DMS53 treated with DMSO at 0.1 percent for 48 hours (cell line): Measurements from ENCODE around the gene FLT1.

Experiments
- DNase-seq: peaks from one replicate; lab custom pipeline; 2025; ENCODE audit not compliant: unreplicated experiment; lab: John Stamatoyannopoulos, UW

FLT1 gene

DNA sequence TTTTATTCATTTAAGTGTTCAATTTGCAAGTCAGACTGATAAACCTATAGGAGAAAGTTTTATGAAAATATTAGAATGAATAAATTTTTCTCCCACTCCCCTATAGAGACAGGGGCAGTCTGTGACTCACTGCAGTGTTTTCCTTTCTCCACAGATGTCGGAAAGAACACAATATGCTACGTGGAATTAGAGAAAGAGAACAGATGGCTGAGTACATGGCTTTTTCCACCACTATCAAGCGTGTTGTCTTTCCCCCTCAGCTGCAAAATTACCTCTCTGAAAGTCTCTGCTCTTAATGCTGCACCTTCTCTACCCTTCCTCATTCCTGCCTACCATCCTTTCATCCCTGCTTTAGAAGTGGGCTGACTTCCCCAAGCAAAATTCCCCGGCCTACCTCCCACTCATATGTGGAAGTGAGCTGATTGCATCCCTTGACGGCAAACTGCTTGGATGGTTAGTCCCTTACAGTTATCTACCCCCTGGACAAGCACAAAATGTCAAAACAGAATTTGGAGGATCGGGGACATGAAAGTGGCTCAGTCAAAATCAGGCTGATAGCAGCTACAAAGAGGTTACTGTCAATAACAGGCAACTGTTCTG is 30.0 kb downstream of the FLT1 start:
- DNase-seq = no peak

DNA sequence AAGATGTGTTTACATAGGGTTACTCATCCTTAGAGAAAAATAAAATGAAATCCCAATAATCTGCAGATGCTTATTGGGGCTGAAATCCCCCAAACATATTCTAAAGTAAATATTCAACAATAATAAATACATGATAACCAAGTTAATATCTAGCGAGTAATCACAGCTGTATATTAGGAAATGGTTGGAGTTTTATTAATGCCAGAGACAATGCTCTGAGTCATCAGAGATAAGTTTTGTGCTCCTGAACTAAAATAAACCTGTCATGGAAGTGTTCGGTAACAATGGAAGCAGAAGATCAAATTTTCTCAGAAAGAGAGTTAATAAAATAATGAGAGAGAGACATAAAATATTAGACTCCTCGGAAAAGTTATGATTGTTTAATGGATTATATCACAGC is 31.4 kb downstream of the FLT1 start:
- no peak for DNase-seq

DNA sequence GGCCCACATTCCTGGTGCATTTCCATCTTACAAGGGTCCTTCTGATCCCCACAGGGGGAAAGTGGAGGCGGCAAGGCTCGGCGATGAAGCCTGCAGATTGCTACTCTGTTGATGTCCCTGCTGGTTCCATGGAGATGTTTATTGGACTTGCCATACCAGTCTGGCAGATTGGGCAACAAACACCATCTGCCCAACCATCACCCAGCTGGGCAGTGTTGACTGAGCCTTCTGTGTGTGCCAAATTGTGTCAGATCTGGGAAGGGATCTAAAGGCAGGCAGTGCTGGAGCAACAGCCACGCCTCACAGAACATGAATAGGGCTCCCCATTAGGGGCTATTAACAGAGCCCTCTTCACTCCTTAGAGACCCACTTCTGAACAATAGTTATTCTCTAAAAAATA is 35.0 kb downstream of the FLT1 start:
- DNase-seq = no peak

DNA sequence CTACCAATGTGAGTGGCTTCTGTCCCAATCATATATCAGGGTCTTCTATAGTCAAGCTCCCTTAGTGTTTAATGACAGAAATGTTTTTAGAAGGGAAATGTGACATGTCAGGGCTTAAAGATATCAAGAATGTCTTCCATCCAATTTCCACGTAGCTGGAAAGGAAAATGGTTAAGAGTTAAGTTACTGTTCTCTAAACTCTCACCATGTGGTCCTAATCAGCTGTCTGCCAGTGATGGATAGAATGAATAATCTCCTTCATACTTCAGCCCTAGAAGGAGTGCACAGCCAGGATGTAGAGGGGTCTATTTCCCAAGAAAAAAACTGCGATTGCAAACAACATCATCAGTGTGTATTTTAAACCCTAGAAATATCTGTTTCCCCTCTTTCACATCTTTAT is 36.3 kb downstream of the FLT1 start:
- DNase-seq = no peak

DNA sequence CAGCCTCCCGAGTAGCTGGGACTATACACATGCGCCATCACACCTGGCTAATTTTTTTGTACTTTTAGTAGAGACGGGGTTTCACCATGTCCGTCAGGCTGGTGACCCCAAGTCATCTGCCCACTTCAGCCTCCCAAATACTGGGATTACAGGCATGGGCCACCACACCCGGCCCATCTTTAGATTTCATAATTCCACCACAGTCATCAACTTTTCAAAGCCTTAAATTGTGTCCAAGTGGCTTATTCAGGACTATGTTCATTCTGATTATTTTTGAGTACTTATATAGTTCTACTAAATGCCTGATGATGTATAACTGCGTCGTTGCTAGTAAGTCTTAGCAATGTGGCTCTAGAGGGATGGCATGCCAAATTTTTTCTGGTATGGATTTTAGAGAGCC is 36.9 kb downstream of the FLT1 start:
- DNase-seq = no peak

DNA sequence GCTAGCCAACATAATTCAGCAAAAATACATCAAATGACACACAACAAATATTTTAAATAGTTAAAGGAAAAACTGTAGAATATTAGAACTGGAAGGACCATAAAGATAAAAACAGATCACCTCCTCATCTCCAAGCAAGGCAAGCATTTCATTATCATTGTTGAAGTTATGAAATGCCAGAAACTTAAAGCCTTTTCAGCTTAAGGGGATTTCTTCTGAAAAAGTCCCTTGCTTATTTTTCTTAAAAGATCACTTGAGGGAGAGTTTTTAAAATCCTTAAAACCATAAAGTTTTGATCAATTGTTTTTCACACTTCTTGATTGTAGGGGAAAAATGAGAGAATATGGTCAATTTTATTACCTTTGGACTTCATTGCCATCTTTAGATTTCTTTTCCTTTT is 37.4 kb downstream of the FLT1 start:
- no peak for DNase-seq

DNA sequence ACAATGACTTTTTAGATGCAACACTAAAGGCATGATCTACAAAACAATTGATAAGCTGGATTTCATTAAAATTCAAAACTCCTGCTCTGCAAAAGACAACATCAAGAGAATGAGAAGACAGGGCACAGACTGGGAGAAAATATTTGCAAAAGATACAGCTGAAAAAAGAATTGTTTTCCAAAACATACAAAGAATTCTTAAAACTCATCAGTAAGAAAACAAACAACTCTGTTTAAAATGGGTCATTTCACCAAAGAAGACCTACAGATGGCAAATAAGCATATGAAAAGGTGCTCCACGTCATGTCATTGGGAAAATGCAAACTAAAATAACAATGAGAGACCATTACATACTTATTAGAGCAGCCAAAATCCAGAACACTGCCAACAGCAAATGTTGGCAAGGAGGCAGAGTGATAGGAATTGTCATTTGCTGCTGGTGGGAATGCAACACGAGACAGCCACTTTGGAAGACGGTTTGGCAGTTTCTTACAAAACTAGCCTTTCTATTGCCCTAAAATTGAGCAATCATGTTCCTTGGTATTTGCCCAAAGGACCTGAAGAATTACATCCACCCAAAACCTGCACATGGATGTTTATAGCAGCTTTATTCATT is 39.2 kb downstream of the FLT1 start:
- DNase-seq = no peak

DNA sequence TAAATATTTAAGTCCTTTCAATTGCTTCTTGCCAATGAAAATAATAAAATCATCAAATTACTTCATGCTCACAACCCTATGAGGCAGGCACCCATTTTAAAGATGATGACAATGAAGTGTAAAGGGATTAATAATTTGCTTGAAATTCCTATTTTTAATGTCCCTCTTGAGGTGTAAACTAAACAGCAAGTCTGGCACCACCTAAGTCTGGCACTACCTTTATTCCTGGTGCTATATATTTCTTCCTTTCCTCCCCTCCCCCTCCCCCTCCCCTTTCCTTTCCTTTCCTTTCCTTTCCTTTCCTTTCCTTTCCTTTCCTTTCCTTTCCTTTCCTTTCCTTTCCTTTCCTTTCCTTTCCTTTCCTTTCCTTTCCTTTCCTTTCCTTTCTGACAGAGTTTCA is 42.2 kb downstream of the FLT1 start:
- no peak for DNase-seq

DNA sequence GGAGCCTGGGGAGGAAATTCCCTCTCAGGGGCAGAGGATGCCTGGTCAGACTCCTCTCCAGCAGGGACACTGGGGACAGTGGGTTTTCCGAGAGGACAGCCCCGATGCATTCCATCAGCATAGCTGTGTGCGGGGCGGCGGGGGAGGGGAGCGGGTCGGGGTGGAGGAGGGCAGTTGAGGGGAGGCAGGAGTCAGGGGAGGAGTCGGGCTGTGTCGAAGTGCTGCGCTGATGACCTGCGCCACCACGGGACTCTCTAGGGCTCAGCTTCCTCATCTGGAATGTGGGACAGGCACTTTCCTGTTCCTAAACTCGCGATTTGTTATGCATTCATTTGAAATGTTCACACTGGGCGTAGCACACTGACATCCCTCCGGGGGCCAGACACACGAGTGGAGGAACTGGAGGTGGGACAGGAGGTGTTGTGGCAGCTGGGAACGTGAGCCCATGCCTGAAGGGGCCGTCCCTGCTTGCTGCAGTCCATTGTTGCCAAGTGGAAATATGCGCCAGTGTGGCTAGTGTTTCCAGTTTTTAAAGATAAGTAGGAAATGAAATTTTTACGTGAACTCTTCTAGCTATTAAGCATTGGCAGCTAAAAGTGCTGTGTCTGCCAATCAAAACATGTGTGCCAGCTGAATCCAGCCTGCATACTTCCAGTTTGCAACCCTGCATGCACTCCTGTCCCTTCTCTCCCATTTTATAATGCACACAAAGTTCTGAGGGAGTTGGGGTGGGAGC is 43.3 kb downstream of the FLT1 start:
- DNase-seq = no peak

DNA sequence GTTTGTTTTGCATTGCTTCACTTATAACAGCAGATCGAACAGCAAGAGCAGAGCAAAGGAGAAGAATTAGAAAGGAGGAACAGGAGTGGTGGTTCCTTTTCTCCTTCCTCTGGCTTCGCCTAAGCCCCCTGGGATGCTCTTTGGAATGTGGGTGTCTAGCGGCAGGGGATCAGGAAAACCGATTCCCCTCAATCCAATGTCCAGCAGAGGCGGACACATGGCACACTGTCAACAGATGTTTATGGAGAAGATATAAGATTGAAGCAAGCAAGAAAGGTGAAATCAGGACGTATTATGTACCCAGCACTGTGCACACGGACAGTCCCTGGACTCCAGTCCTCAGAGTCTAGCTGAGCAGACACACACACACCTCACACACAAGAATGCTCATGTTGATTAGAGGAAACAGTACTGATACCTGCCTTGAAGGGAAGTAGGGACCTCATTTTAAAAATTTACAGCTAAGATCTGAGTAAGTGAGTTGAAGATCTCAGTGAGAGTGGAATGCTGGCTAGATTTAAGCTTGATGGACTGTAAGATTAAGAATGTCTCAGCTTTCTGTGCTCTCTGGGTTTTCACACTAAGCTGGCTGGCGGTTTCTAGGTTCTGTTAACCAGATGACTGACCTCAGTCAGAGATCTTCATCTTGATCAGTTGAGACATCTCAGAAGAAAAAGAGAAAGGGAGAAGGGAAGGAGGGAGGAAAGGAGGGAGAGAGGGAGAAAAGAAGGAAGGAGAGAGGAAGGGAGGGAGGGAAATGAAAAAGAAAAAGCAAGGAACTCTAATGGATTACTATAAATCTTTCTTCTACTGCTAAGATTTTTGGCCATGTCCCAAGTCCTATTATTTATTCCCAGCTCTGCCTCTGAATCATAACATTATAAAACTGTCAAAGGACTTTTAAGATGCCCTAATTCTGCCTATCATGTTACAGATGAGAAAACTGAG is 44.8 kb downstream of the FLT1 start:
- no peak for DNase-seq

DNA sequence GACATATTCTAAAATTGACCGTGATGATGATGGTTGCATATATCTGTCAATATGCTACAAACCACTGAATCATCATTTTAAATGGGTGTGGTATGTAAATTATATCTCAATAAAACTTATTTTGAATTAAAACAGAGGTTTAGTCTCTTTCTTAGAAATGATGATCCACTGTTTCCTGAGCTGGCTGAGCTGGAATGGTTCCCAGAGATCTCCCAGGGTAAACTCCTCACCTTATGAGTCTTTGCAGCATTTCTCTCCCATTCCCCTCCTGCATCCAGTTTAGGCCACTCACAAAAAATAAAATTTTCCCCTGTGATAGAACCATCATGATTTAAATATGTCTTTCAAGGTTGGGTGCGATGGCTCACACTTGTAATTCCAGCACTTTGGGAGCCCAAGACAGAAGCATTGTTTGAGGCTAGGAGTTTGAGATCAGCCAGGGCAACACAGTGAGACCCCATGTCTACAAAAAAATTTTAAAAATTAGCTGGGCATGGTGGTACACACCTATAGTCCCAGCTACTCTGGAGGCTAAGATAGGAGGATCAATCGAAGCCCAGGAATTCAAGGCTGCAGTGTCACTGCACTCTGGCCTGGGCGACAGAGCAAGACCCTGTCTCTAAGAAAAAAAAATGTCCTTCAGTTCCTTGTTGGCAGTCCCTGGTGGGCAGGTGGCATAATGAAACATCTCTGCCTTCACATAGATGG is 46.1 kb downstream of the FLT1 start:
- no peak for DNase-seq

DNA sequence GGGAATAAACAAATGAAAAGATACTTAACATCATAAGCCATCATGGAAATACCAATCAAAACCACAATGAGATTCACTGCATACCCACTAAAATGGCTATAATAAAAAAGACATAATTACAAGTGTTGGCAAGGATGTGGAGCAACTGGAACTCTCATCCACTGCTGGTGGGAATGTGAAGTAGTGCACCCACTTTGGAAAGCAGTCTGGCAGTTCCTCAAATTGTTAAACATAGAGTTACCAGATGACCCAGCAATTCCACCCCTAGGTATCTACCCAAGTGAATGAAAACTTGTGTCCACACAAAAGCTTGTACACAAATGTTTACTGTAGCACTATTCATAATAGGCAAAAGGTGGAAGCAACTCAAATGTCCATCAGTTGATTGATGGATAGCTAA is 46.9 kb downstream of the FLT1 start:
- no peak for DNase-seq

DNA sequence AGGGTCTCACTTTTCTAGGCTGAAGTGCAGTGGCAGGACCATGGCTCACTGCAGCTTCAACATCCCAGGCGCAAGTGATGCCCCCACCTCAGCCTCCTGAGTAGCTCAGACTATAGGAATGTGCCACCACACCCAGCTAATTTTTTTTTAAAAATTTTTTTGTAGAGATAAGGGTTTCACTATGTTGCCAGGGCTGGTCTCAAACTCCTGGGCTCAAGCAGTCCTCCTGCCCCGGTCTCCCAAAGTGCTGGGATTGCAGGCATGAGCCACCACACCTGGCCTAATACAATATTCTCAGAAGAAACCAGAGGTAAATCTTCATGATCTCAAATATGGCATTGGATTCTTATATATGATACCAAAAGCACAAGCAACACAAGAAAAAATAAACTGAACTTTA is 47.7 kb downstream of the FLT1 start:
- no peak for DNase-seq

DNA sequence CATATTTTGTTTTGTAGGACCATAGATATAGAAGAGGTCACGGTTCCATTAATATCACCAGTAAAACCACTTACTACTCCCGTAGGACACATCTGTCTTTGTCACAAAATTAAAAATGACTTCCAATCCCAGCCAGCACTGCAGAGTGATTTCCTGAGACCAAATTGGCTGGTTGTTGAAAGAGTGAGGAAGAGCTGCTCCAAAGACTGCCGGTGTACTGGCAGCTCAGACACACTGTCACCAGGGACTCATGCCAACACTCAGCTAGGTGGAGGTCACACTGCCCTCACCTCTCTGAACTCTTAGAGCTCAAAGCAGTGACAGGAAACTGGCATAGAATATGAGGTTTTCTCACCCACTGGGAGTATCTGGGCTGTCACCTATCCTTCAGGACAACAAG is 52.1 kb downstream of the FLT1 start:
- no peak for DNase-seq

DNA sequence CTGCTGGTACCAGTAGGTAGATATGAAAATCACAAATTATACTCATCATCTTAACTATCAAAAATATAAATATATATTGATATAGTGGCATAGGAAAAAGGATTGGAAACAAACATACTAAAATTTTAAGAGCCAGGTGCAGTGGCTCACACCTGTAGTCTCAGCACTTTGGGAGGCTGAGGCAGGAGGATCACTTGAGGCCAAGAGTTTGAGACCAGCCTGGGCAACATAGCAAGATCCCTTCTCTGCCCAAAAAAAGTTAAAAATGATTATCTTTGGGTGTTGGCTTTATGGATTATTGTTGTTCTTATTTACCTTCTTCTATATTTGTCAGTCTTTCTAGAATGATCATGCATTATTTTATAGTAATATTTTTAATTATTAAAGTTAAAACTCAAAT is 53.4 kb downstream of the FLT1 start:
- no peak for DNase-seq

DNA sequence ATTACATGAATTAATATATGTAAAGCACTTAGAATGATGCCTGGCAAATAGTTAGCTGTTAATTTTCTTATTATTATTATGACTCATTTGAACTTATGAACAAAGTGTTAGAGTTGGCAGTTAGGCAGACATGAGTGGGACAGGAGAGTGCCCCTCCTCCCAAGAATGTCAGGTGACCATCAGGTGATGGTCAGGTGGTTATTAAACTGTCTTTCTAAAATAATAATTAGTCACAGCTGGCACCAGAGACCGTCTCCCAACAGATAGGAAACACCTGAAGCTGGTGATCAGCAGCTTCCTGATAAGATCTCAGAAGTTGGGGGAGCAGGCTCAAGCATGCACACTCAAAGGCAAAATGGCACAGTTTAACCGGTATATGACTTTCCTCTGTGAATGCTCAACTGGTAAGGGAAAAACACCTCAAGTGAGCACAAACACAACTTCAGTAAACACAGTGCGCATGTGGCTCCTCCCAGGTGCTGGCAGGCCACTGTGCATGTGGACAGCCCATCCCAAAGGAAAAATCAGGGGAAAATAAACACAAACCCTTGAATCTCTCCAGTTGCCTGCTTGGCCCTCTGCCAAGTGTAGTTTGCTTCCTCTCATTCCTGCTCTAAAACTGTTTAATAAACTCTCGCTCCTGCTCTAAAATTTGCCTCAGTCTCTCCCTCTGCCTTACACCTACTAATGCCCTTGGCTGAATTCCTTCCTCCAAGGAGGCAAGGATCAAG is 54.0 kb downstream of the FLT1 start:
- DNase-seq = no peak

DNA sequence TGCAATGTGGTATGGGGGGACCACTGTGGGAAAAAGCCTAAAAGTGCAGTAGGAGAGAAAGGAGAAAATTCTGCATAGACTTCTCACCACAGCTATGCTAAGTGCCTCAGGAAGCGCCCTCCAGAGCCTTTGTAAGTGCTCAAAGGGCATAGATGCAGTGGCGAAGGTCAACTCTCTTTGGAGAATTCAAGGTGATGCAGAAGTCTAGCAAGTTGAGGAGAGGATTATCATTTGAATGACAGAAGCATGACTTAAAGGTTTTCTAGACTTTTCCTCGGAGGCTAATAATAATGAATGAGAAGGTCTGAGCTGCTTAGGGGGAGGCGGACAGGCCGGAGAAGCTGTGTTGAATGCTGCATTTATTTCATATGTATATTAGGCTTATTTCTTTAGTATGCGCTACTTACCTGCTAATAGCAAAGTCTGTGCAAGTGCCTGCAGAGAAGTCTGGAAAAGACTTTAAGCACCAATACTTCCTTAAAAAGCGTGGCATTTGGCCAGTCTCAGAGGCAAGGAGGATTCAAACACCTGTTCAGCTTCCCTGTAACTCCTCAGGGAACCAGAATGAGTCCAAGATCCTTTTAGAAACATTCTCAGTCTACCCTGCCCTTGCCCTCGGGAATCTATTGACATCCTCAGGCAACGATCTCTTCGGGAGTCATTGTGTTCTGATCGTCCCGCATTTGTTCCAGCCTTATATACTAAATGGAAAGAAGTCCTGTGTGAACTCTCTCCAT is 56.2 kb downstream of the FLT1 start:
- no peak for DNase-seq

DNA sequence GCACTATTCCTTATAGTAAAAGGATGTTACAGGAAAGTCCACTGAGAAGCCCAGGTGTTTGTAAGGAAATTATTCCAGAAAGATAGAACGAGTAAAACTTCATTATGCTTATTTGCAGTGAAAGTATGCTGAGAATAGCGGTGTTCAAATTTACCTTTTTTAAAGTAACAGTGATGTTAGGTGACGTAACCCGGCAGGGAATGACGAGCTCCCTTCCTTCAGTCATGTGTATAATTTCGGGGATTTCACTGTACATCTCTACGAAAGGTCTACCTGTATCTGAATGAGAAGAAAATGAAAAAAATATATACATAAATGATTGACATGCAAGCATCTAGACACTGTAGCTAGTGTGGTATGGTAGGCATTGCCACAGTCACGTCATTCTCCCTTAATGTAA is 56.9 kb downstream of the FLT1 start:
- no peak for DNase-seq

DNA sequence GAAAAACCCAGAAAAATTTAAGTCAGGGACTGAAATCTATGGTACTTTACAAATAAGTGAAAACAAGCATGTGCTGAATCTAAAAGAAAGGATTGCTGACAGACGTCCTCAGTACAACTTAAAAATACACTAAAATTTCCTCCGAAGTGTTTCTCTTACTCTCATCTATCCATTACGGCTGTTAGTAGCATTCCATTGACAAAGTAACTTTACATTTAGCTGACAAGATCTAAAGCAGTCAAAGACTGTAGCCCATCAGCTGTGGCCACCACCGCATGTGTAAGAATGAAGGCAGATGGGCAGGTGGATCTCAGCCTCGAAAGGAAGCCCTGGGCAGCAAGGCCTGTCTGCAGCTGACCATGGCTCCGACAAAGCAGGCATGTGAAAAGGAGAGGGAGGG is 59.0 kb downstream of the FLT1 start:
- DNase-seq = no peak

DNA sequence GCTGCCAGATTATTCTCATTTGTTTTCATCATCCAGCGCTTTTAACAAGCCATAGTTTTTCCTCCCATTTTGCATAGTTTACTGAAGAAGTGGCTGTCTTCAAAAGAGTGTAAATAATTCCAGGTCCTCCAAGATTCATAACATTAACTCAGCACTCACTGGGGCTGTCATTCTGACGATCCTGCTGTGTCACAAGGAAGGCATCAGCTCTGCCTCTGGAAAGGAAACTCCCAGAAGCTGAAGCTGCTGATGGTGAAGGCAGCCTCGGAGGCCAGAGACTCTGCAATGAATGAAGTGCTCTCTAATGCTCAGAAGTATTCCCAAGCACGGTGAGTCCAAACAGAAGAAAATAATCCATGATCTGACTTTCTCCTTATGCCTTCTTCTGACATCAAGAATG is 60.0 kb downstream of the FLT1 start:
- DNase-seq = no peak
